ENCODE data around the gene MAML2.

DNA sequence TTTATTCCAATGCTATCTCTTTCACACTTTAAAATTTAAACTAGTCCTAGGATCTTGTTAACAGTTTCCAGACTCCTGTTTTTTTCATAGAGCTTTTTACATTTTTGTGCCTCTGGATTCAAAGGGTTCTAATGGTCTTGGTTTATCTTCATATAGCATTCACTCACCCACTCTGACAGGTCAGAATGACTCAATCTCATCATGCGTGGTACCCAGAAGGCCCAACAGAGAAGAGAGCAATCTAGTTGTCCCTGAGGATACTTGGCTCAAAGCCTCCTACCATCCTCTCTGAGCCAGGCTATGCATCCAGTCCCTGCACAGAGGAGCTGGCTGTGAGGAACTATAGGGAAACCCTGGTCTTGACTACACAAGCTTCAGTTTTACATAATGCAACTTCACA lies 27.5 kb downstream of the MAML2 start:
- TF ChIP-seq, protein P1, sequence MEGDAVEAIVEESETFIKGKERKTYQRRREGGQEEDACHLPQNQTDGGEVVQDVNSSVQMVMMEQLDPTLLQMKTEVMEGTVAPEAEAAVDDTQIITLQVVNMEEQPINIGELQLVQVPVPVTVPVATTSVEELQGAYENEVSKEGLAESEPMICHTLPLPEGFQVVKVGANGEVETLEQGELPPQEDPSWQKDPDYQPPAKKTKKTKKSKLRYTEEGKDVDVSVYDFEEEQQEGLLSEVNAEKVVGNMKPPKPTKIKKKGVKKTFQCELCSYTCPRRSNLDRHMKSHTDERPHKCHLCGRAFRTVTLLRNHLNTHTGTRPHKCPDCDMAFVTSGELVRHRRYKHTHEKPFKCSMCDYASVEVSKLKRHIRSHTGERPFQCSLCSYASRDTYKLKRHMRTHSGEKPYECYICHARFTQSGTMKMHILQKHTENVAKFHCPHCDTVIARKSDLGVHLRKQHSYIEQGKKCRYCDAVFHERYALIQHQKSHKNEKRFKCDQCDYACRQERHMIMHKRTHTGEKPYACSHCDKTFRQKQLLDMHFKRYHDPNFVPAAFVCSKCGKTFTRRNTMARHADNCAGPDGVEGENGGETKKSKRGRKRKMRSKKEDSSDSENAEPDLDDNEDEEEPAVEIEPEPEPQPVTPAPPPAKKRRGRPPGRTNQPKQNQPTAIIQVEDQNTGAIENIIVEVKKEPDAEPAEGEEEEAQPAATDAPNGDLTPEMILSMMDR (IDR thresholded peaks at IDR 0.05; ENCODE audit: insufficient read depth, low read length), result no peak
- TF ChIP-seq POLR2AphosphoS5 (IDR thresholded peaks at IDR 0.05; ENCODE audit: low read depth) (no peak), SPI1 (IDR thresholded peaks at IDR 0.05; ENCODE audit: borderline replicate concordance, low read depth) (no peak)

All from HL-60 (cell line).